Measurements from ENCODE around the gene ABR. TPM values are rescaled to one million over a fixed set of nuclear protein-coding genes. Genes with fewer than 3 reads are reported as not detected.
"Not testable (repeated sequence)": the region's sequence is repeated elsewhere in the genome, so short reads cannot be mapped to it uniquely, and the experiment has no call there.

Gene ABR
- total RNA-seq, 1 donor from 2014 or later, result 147 TPM

DNA sequence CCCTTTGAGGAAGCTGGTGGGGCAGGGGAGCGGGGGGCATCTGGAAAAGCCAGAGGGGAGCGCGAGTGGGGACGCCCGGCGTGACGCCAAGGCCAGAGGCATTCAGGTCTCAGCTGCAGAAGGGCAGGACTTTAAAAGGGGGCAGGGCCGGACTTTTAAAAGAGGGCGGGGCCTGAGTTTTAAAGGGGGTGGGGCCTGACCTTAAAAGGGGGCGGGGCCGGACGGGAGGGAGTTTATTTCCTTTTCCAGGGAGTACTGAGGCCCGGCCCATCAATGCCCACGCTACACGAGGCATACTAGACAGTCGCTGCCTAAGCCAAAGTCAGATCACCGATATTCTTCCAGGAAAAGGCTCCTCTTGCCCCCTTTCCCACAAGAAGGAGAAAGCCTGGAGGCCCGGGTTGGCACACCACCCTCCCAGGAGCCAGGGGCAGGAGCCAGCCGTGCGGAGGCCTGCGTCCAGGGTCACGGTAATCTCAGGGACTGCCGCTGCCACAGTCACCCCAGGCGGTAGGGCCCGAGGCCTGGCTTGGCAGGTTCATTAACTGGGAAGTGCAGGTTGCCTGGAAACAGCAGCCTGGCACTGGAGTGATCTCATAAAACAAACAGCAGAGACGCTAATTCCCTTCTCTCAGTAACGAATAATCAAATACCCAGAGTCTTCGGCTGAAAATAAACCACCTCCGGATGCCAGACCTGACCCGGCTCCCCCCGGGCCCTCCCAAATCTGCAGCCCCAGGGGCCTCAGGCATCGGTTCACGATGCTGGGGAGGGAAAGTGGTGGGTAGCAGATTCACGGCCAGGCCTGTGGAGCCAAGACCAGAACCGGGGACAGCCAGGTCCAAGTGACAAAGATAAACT lies 92.2 kb downstream of the ABR start:
- peak; percentile 78 for ATAC-seq
- DNase-seq (ENCODE audit: missing footprints), result no peak
- intact Hi-C loops (cut with DNase I), result no loop called here

- ATAC-seq (no peak), DNase-seq (ENCODE audit: missing footprints) (no peak)
- intact Hi-C loops (cut with DNase I), result no loop called here
These were observed 96.2 kb downstream of the ABR start for GRCh38 chr17:1083451-1084187.

- DNase-seq (ENCODE audit: missing footprints) (no peak), ATAC-seq (no peak)
- intact Hi-C loops (cut with DNase I), result no loop called here
These were observed 97.2 kb downstream of the ABR start for GRCh38 chr17:1082579-1082978.

DNA sequence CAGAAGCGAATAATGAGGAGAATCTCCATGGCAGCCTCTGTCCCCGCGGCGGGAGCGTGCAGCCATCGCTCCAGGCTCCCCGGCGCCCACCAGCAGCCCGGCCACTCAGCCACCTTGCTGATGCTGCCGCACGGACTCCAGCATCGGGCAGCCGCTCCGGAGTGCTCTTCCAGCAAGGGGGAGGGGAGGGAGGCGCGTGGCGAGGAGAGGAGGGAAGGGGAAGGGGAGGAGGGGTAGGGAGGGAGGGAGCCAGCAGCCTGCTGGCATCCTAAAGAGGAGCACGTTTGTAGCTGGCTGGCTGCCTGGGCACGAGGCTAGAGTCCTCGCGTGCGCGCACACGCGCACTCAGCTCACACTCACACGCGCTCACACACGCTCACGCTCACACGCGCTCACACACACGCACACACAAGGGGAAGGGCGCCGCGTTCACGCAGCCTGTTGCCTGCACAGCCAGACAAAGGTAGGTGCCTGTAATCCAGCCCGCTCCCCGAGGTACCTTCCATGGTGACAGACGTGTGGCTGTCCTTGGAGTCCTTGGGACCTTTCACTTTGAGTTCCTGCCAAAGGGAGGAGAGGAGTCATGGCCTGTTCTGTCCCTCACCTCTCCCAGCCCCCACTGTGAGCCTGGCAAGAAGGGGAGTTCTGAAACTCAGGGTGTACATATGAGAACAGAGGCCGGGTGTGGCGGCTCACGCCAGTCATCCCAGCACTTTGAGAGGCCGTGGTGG lies 100.8 kb downstream of the ABR start:
- ATAC-seq (peak; percentile 71), DNase-seq (ENCODE audit: missing footprints) (no peak)
- intact Hi-C loops (cut with DNase I), result no loop called here

DNA sequence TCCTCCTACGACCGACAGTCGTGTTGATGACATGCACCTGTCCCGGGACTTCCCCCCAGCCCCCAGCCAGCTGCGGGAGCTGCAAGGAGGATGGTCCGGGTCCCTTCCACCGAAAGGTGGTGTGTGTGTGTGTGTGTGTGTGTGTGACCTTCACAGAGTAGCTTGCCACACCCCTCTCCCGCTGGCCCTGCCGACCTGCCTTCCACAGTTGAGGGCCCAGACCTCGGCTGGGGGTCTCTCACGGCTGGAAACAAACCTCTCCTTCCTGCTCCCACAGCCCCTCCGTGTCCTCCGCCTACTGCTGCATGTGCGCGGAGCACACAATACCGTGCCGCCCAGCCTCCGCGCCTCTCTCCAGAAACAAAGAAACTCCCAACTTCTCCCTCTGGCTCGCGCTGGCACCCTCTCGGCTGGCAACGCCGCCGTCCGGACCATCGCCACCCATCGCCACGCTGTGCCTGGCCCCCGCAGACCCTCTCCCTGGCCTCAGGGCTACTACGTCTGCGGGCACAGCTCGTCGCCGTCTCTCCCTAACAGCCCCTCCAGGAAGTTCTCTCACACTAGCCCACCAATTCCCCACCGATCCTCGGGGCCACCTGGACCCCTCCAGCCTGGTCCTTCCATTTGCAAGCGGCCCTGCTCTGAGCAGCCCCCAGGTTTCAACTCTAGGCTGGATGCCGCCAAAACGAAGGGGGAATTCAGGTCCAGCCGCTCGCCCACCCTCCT lies 101.6 kb downstream of the ABR start:
- intact Hi-C loops (cut with DNase I), result no loop called here
- DNase-seq (ENCODE audit: missing footprints) (no peak), ATAC-seq (no peak)

- ATAC-seq, result no peak
- no peak for DNase-seq (ENCODE audit: missing footprints)
- intact Hi-C loops (cut with DNase I), result no loop called here
These were observed 102.2 kb downstream of the ABR start for GRCh38 chr17:1077581-1077985.

GRCh38 chr17:1076982-1077302 lies 102.8 kb downstream of the ABR start:
- no peak for ATAC-seq
- no peak for DNase-seq (ENCODE audit: missing footprints)
- intact Hi-C loops (cut with DNase I), result no loop called here

DNA sequence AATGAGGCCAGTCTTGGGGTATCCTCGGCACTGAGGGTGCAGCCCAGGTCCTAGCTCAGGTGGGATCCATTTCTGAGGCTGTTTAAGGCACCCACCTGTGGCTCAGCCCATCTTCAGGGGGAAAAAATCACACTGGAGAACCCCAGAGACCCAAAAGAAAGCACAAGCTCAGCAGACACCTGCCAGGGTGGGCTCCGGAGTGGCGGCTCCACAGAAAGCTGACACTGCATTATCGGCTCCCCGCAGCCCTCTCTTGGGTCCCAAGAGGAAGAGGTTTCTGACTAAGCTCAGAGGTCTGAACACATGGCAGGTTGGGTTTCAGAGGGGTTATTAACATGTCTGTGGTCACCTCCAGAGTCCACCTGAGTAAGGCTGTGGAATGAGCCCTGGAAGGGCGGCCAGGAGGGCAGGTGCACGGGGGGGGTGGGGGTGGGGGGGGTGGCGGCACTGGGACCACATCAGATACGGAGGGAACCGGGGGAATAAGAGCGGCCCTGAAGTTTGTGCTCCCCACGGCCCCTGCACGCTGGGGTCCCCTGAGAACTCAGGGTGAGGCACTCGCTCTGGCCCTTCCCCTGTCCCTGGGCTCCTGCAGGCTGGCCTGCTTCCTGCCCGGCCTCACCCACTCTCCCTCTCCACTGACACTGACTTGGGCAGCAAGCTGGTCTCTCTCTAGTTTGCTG lies 103.3 kb downstream of the ABR start:
- no peak for DNase-seq (ENCODE audit: missing footprints)
- intact Hi-C loops (cut with DNase I), result no loop called here
- no peak for ATAC-seq

DNA sequence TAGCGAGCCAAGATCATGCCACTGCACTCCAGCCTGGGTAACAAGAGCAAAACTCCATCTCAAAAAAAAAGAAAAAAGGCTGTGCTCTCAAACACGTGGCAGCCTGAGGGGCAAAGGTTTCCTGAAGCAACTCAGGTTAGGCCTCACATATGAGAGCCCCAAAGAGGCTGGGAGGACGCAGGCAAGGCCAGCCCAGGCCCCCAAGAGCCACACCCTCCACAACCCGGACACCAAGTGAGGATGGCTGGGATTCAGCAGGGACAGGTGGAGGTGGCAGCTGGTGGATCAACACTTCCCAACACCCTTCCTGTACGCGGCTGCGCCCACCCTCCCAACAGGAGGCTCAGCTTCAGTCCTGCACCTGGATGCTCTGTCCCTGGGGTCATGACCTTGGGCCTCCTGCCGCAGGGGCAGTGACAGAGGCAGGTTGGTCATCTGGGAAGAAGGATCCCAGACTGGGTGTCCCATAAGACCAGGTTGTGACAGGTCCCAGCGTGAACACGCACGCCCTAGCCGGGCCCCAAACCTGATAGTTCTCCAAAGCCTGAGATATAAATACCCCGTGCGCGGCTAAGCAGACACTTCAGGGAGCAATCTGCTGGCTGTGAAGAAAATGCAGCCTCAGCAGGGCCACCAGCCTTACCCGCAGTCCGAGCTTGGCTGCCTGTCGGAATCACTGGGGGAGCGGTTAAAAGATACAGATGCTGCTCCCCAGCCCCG lies 104.7 kb downstream of the ABR start:
- DNase-seq (ENCODE audit: missing footprints), result no peak
- intact Hi-C loops (cut with DNase I), result no loop called here
- peak; percentile 57 for ATAC-seq

GRCh38 chr17:1073963-1074625 lies 105.7 kb downstream of the ABR start:
- intact Hi-C loops (cut with DNase I); ATAC-seq; DNase-seq (ENCODE audit: missing footprints): not testable (repeated sequence)

DNA sequence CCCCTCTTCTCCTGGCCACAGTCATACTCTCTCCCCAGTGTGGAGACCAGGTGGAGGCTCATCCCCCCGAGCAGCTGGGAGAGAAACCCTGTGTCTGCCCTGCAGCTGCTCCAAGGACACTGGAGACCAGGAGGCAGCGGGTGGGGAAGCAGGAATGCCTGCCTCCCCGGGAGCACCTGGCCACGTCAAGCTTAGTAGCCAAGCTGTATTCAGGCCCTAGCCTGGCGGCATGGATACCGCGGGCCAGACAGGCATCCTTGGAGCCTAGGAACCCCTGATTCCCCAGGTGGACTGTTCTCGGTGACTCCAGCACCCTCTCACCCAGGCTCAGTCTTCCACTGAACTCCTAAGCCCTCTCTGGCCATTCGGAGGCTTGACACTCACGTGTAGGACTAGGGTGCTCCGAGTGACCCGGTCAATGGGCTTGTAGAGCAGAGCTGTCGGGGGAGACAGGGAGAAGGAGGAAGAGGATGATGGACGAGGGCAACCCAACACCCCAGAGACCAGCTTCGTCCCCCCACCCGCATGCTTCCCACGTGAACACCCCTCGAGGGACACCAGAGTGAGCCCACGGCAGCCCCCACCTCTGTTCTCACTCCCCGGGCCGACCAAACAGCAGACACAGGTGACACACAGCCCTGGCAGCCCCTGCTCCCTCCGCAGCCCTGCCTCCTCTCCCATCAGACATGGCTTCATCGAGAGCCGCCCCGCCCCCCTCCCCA lies 106.4 kb downstream of the ABR start:
- intact Hi-C loops (cut with DNase I), result no loop called here
- ATAC-seq (no peak), DNase-seq (ENCODE audit: missing footprints) (no peak)

DNA sequence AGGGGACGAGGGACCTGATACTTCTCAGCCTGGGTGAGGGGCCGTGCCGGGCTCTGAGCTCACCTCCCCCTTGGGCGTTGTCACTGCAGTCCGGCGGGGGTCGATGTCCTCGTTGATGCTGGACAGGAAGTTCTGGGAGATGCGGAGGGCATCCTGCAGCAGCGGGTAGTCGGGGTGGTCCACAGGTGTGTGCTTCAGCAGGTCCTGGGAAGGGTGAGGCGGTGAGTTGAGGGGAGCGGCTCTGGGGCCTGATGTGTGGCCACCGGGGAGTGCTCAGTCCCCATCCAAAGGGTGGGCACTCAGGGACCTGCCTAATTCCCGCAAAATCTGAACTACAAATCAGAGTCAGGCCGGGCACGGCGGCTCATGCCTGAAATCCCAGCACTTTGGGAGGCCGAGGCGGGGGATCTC lies 107.2 kb downstream of the ABR start:
- no peak for ATAC-seq
- DNase-seq (ENCODE audit: missing footprints), result no peak
- intact Hi-C loops (cut with DNase I), result no loop called here

DNA sequence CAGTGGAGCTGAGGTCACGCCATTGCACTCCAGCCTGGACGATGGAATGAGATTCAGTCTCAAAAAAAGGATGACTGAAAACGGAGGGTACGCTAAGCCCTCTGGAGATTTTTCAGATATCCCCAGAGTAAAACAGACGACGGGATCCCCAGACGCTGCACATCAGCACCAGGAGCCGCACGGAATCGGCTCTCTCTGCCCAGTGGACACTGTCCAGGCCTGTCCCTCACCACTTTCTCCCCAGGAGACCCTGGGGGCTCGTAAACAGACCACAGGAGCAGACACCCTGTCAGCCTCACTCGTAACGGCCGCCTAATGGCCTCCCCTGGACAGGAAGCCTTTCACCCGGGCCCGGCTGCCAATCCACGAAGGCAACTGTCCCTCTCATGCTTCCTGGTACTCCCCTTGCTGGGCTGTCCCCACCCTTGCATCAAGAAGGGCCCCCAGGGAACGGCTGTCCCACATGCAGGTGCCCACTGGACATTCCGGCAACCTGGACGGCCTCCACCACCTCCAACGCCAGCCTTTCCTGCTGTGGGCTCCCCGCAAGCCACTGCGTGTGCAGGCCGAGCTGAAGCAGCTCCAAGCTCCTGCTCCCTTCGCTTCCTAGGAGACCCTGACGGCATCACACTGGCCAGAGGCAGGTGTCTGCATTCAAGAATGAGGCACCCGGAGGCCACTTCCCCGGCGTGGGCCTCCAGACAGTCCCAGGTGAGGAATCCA lies 108.5 kb downstream of the ABR start:
- intact Hi-C loops (cut with DNase I), result no loop called here
- ATAC-seq (no peak), DNase-seq (ENCODE audit: missing footprints) (no peak)

DNA sequence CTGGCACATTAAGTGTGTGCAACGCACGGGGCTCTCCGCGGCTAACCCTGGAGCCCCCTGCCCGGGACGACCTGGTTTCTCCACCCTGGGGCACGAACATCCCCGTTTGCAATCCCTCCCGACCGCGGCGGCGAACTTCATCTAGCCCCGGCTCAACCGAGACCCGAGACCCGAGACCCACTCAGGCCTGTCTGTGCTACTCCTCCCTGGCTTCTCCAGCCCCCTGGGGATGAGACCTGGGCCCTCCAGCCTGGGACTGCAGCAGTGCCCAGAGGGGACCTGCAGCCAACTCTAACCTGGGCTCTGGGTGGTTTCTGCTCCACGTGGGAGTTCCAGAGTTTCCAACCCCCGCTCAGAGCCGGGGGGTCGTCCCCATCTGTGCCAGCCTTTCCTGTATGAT lies 109.4 kb downstream of the ABR start:
- intact Hi-C loops (cut with DNase I), result no loop called here
- DNase-seq (ENCODE audit: missing footprints) (no peak), ATAC-seq (no peak)

DNA sequence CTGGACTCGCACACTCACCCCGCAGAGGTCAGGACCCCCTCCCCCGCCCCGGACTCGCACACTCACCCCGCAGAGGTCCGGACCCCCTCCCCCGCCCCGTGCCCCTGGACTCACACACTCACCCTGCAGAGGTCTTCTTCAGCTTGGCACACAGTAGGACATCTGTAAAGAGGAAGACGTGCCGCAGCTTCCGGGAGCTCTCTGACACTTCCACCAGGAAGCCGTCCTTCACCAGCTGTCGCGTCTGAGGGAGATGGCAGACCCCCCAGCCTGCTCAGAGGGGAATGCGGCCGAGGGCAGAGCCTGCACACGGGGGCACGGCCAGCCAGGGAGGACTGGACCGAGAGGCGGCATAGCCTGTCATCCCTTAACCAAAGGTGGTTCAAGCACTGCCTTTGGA lies 109.9 kb downstream of the ABR start:
- ATAC-seq (no peak), DNase-seq (ENCODE audit: missing footprints) (no peak)
- intact Hi-C loops (cut with DNase I), result no loop called here

DNA sequence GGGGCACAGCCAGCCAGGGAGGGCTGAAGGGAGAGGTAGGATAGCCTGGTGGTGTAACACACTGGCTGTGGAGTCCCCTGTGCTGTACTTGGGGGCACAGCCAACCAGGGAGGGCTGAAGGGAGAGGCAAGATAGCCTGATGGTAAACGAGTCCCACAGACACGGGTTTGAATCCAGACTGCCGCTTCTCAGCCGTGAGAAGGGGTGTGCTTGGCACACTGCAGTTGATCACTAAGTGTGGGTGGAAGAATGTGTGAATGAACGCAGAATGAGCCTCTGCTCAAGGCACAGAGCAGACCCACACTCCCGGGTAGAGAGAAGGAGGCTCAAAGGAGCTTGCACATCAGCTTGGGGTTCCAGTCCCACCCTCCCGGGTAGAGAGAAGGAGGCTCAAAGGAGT lies 111.4 kb downstream of the ABR start:
- DNase-seq (ENCODE audit: missing footprints), result no peak
- intact Hi-C loops (cut with DNase I), result no loop called here
- ATAC-seq, result no peak
